Fibroblast of the conjunctiva (primary cell): Measurements from ENCODE around the gene PSPH.

Source experiments
- DNase-seq: peaks from one replicate; pipeline ENCODE4 v3.0.0-alpha.2; 2010; ENCODE audit warnings: low read depth

PSPH gene

DNA sequence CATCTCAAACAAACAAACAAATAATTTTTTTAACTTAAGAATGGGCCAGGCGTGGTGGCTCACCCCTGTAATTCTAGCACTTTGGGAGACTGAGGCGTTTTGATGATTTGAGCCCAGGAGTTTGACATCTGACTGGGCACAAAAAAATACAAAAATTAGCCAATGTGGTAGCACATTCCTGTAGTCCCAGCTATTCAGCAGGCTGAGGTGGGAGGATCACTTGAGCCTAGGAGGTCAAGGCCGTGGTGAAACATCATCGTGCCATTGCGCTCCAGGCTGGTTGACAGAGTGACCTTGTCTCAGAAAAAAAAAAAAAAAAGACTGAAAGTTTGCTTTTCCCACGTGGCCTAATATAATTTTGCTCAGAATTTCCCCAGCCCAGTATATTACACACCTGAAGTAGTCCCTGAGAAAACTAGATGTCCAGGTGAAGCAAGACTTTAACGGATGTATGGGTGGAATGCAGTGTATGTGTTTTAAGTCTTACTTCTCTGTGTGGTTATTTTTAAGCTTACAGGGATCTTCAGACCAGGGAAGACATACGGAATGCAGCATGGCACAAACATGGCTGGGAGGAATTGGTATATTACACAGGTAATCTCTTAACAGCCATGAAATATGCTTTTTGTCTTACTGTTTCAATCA, 54.3 kb downstream of the PSPH start:
- no peak for DNase-seq

- no peak for DNase-seq
Measured at GRCh38 chr7:55992346-55992745, 58.9 kb downstream of the PSPH start.

- DNase-seq: no peak
Measured at GRCh38 chr7:55983537-55983936, 67.7 kb downstream of the PSPH start.

DNA sequence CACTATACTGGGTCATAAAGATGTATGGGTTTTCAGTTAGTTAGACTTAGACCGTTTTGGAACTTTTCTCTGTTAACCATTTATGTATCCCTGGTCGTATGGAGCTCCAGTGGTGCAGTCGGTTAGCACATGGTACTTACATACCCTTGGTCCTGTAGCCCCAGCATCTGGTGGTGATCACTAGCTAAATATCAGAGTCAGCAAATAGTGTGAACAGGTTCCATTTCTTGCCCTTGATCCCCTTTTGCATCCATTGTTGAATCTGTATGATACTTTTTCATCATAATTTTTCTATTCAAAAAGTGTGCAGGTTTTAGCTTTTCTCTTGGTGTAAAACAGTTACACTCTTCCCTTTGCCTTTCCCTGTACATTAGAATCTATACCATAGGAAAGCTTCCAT, 71.0 kb downstream of the PSPH start:
- DNase-seq: no peak

GRCh38 chr7:55977831-55978230, 73.4 kb downstream of the PSPH start:
- DNase-seq: no peak

DNA sequence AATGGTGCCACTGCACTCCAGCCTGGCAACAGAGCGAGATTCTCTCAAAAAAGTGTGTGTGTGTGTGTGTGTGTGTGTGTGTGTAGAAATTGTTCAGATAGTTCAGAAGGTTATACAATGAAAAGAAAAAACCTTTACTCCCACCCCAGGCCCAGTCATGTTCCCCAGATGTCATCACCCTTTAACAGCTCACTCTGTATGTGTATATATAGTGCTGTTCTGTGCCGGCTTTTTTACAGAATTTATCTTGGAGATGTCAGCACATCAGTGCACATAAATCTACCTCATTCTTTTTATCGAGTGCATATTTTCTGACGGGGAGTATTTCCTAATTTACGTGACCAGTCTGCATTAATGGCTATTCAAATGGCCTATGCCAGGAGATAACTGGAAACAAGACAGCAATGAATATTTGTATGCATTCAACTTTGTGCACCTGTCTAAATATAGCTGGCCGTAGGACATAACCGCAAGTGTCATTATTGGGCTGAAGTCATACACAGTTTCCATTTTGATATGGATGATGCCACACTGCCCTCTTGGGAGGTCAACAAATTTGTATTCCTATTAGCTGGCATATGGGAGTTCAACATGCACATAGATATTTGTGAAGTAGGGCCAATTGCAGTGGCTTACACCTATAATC, 75.1 kb downstream of the PSPH start:
- DNase-seq: no peak

- DNase-seq: no peak
Measured at GRCh38 chr7:55973747-55974250, 77.4 kb downstream of the PSPH start.

DNA sequence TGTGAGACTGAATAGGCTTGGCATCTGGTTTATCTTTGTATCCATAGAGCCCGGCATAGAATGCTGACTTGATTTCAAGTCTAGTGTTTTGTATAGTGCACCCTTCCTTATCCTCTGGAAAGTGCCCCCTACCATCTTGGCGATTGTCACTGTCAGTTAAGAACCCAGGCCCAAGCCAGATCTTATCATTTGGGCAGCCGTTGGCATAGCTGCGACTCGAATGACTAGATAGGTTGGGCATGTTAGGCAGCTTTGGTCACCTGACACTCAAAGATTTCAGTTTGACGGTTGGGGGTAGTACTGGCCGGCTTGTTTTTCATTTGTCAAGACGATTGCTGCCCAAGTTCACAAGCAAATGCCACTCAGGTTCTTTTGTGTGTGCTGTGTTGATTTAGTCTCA, 80.3 kb downstream of the PSPH start:
- no peak for DNase-seq

DNA sequence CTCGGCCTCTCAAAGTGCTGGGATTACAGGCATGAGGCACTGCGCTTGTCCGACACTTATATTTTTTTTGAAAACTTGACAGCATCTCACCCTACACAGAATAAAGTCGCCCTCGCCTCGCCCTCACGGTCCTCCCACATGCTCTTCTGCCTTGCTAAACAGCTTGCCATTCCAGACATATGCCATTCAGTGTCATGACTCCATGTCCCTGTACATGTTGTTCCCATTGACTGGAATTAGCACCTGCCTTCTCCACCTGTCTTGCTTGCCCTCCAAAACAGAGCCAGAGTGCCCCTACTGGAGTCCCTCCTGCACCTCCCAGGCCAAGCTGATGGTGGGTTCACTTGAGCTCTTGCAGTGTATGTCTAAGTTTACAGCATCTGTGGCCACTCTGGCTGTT, 80.7 kb downstream of the PSPH start:
- no peak for DNase-seq

- DNase-seq: no peak
Measured at GRCh38 chr7:55969391-55969790, 81.9 kb downstream of the PSPH start.

- DNase-seq: no peak
Measured at GRCh38 chr7:55966851-55967250, 84.4 kb downstream of the PSPH start.

DNA sequence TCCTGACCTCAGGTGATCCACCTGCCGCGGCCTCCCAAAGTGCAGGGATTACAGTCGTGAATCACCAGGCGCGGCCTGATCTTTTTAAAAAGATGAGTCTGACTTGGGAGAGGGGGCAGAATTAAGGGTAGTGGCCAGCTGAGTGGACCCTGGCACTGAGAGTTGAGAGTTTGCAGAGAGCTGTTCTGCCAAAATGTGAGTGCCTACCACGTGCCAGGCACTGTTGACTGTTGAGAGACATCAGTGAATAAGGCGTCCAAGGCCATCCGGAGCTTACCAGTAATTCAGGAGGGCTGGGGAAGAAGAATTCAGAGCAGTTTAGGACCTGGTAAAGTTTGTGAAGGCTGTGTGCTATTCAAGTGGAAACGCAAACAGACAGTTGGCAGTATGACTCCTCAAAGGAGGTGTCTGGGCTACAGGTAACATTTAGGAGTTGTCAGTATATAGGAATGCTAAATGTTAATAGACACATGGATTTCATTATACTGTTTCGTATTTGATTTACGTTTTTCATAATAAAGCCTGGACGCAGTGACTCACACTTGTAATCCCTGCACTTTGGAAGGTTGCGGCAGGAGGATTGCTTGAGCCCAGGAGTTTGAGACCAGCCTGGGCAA, 85.3 kb downstream of the PSPH start:
- DNase-seq: peak; percentile 57

- no peak for DNase-seq
Measured at GRCh38 chr7:55965100-55965470, 86.2 kb downstream of the PSPH start.

DNA sequence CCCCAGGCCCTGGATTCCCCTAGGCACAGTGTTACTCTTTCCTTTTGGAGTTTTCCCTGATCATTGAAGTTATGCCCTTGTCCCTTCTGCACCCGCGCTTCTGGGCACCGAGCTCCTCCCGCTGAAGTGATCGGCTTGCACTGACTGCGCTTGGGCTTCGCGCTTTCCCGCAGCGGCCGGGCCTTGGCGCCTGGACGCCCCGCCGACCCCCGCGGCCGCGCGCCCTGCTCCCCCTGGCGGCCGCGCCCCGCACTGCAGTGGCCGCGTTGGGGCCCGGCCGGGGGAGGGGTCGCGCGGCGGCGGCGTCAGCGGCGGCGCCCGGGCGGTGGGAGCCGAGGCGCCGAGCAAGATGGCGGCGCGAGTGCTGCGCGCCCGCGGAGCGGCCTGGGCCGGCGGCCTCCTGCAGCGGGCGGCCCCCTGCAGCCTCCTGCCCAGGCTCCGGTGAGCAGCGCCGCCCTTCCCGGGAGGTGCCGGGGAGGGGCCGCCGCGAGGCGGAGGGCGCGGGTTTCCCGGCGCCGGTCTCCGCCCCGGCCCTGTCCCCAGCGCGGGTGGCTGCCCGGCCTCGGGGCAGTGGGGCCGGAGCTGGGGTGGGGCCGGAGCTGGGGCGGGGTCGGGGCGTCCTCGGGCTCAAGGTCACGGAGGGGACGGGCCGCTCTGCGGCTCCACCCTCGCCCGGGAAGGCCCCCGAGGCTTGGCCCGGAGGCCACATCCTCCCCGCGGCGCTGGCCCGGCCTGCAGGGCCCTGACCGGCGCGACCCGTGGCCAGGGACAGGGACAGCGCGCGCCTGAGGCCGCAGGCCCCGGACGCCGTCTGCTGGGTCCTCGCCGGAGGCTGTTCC, 86.8 kb downstream of the PSPH start, which contains the start of gene NIPSNAP2:
TSS of gene NIPSNAP2 (plus strand) at position 325 of the 839 bp plus-strand sequence. CDS start at position 350, 25 bp downstream.
- DNase-seq: no peak

GRCh38 chr7:55963584-55964168, 87.6 kb downstream of the PSPH start:
- no peak for DNase-seq

GRCh38 chr7:55962014-55962413, 89.2 kb downstream of the PSPH start:
- no peak for DNase-seq
